ENCODE measurements around the gene SEBOX.

The SEBOX gene

GRCh38 chr17:28317099-28317965, 47.7 kb downstream of the SEBOX start:
- DNase-seq: no peak

GRCh38 chr17:28315846-28316705, 48.9 kb downstream of the SEBOX start:
- DNase-seq: no peak

- no peak for DNase-seq
These were observed 51.2 kb downstream of the SEBOX start for GRCh38 chr17:28313841-28314240.
